NCI-H82 (cell line): Measurements from ENCODE around the gene MPHOSPH9.
A peak's percentile ranks its signal among the peaks of the same experiment; 100 is the strongest.
"Not testable (repeated sequence)": the region's sequence is repeated elsewhere in the genome, so short reads cannot be mapped to it uniquely, and the experiment has no call there.

Source experiments
- DNase-seq: peaks from one replicate; lab custom pipeline; 2025; lab: John Stamatoyannopoulos, UW

Gene MPHOSPH9

GRCh38 chr12:123260081-123260480 lies 27.1 kb upstream of the MPHOSPH9 start:
- DNase-seq, result no peak

GRCh38 chr12:123258593-123258992 lies 25.7 kb upstream of the MPHOSPH9 start:
- DNase-seq, result no peak

- no peak for DNase-seq
Measured at GRCh38 chr12:123254853-123255446, 22.0 kb upstream of the MPHOSPH9 start.

GRCh38 chr12:123253641-123254459 lies 20.9 kb upstream of the MPHOSPH9 start:
- DNase-seq, result peak; percentile 85

- DNase-seq, result peak; percentile 93
Measured at GRCh38 chr12:123252365-123252764, 19.4 kb upstream of the MPHOSPH9 start.

GRCh38 chr12:123251403-123252076 lies 18.6 kb upstream of the MPHOSPH9 start:
- no peak for DNase-seq

GRCh38 chr12:123250471-123251383 lies 17.8 kb upstream of the MPHOSPH9 start:
- peak; percentile 98 for DNase-seq

GRCh38 chr12:123248996-123249741 lies 16.2 kb upstream of the MPHOSPH9 start:
- DNase-seq, result not testable (repeated sequence)

GRCh38 chr12:123248129-123248528 lies 15.2 kb upstream of the MPHOSPH9 start:
- not testable (repeated sequence) for DNase-seq

GRCh38 chr12:123245678-123246077 lies 12.7 kb upstream of the MPHOSPH9 start:
- no peak for DNase-seq

GRCh38 chr12:123243671-123244262 lies 10.8 kb upstream of the MPHOSPH9 start:
- no peak for DNase-seq

GRCh38 chr12:123242116-123242904 lies 9.4 kb upstream of the MPHOSPH9 start:
- DNase-seq, result no peak

GRCh38 chr12:123238961-123239360 lies 6.0 kb upstream of the MPHOSPH9 start:
- no peak for DNase-seq

- DNase-seq, result no peak
Measured at GRCh38 chr12:123238330-123238682, 5.4 kb upstream of the MPHOSPH9 start.

GRCh38 chr12:123237646-123238329 lies 4.8 kb upstream of the MPHOSPH9 start:
- DNase-seq, result peak; percentile 58

- no peak for DNase-seq
Measured at GRCh38 chr12:123233505-123234308, 766 bp upstream of the MPHOSPH9 start.

GRCh38 chr12:123232472-123232806 lies 502 bp downstream of the MPHOSPH9 start:
- no peak for DNase-seq

- peak; percentile 52 for DNase-seq
Measured at GRCh38 chr12:123231931-123232330, 1.0 kb downstream of the MPHOSPH9 start.

- DNase-seq, result no peak
Measured at GRCh38 chr12:123229051-123229450, 3.9 kb downstream of the MPHOSPH9 start.
